Small intestine (tissue), 7 donors: ENCODE results near the gene ATP2B1. TPM values are rescaled to one million over a fixed set of nuclear protein-coding genes. Genes with fewer than 3 reads are reported as not detected.
"Not testable (repeated sequence)": the region's sequence is repeated elsewhere in the genome, so short reads cannot be mapped to it uniquely, and the experiment has no call there.

Experiments used
- DNase-seq, 2 donors: peaks; one replicate each; pipeline versions ENCODE4 v3.0.0 to v3.0.0-alpha.2; 2013
- FAIRE-seq: peaks from 2 replicates; lab custom pipeline; 2012; peaks lifted over from hg19 to GRCh38; lab: Jason Lieb, UNC
- H3K27ac ChIP-seq, 3 donors: one replicate each; pipeline ENCODE4 v1.5.1; 2013; ENCODE audit warnings: low read length in 2 of 3, mild to moderate bottlenecking in 2 of 3, control low read depth in 1 of 3, inconsistent platforms in 1 of 3, low read depth in 1 of 3, moderate library complexity in 1 of 3
- H3K27me3 ChIP-seq, 3 donors: one replicate each; pipeline ENCODE4 v1.6.1; 2013; ENCODE audit warnings: low read length in 3 of 3, inconsistent platforms in 1 of 3; ENCODE audit not compliant: control insufficient read depth in 3 of 3, insufficient read depth in 3 of 3
- H3K36me3 ChIP-seq, 3 donors: one replicate each; pipeline ENCODE4 v1.6.1; 2013; ENCODE audit warnings: low read length in 3 of 3, inconsistent platforms in 1 of 3, low read depth in 1 of 3, mild to moderate bottlenecking in 1 of 3, moderate library complexity in 1 of 3; ENCODE audit not compliant: control insufficient read depth in 3 of 3, insufficient read depth in 2 of 3
- H3K4me1 ChIP-seq, 3 donors: one replicate each; pipeline ENCODE4 v1.6.1; 2013; ENCODE audit warnings: low read length in 2 of 3, inconsistent platforms in 1 of 3, low read depth in 1 of 3, mild to moderate bottlenecking in 1 of 3, moderate library complexity in 1 of 3; ENCODE audit not compliant: control insufficient read depth in 3 of 3, insufficient read depth in 2 of 3
- H3K4me3 ChIP-seq, 3 donors: one replicate each; pipeline ENCODE4 v1.5.1; 2013; ENCODE audit warnings: low read length in 3 of 3, control low read depth in 1 of 3, inconsistent platforms in 1 of 3, low read depth in 1 of 3, mild to moderate bottlenecking in 1 of 3, moderate library complexity in 1 of 3
- H3K9me3 ChIP-seq, 2 donors: one replicate each; pipeline ENCODE4 v1.6.1; 2013; ENCODE audit warnings: low read depth in 1 of 2, low read length in 1 of 2; ENCODE audit not compliant: control insufficient read depth in 2 of 2, insufficient read depth in 1 of 2
- WGBS, 3 donors: extraction: QIAGEN DNeasy Blood & Tissue Kit; methylation state at CpG; one replicate each; pipeline ENCODE4 v1.1.7; 2013; 5-methylcytosine and 5-hydroxymethylcytosine counted together
- polyA plus RNA-seq, 4 donors: library from polyadenylated mRNA; stranded (reverse) in 3 of 4; unstranded in 1 of 4; fragments of 200-250 nt in 3 of 4; fragments of 120-200 nt in 1 of 4; gene quantifications; one replicate each; pipeline versions ENCODE4 v1.2.1 to v1.2.3, GENCODE V29; 2013
- donor health status: healthy with polysubstance abuse.
- donor health status: control.
- donor health status: control.
- donor health status: Bipolar disorder and iron deficiency.
- donor health status: healthy.

The ATP2B1 gene
- polyA plus RNA-seq, 4 donors = 13.2 to 76.2 (median 17.9) TPM

DNA sequence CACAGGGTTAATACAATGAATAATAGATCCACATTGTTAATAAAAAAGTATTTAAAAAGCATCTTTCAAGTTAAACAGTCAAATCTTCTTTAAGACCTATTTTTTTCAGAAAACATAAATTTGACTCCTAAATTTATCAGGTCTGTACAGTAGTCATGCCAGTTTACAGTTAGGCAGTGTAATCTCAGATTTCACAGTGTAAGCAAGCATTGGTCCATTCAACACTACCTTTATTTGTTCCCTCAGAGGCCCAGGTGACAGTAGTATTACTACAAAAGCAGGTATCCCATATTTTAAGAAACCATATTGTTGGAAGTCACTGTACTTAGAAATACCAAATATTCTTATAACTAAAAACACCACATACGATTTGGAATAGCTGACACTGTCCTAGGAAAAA, 6.1 kb downstream of the ATP2B1 start:
- Histone ChIP-seq H3K9me3 (no peaks in the 10 kb centered on the region), H3K27ac (no peak overlapping the region), H3K36me3 (peaks cover 0 to 2% (median 0%) of the 10 kb centered on the region in 3 donors), H3K4me3 (no peak overlapping the region), H3K4me1 (peaks cover 2 to 5% (median 5%) of the 10 kb centered on the region in 3 donors), H3K27me3 (no peaks in the 10 kb centered on the region)
- WGBS, 3 donors = 87 to 95% (median 93%) methylated on average over 1 of the region's 1 CpG
- FAIRE-seq (no peak), DNase-seq (no peak)

GRCh38 chr12:89701606-89702206, 6.9 kb downstream of the ATP2B1 start:
- Histone ChIP-seq H3K36me3 (peaks cover 0 to 2% (median 0%) of the 10 kb centered on the region in 3 donors), H3K27ac (no peak overlapping the region), H3K9me3 (no peaks in the 10 kb centered on the region), H3K27me3 (no peaks in the 10 kb centered on the region), H3K4me1 (peaks cover 2 to 5% (median 5%) of the 10 kb centered on the region in 3 donors), H3K4me3 (no peak overlapping the region)
- WGBS, 3 donors = 95 to 98% (median 95%) methylated on average over 3 of the region's 3 CpGs
- DNase-seq (no peak), FAIRE-seq (no peak)

DNA sequence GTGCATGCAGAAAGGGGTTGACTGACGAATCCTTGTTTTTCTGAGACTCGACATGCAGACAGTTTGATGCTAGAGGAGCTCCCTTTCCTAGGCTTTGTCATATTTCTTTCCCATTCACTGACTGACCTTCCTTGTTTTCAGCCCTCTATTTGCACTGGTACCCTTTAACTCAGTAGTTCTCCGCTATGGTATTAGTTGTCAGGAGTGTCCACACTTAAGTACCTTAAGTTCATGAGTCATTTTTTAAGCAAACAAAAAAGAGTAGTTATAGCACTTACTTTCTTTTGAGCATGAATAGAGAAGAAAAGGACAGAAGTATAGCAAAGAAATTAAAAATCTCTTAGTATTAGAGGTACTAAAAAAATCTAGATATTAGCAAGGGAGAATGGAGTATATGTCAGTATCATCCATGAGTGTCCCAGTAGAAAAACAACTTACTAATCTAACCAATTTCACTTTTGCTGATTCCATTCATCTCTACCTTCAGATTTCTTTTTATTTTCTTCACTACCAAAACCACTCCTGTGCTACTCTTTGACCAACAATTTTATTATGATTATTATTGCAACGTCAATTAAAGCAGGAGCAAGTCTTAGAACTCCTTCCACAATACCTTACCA, 8.3 kb downstream of the ATP2B1 start:
- H3K27ac ChIP-seq = no peak overlapping the region
- FAIRE-seq = no peak
- 84 to 91% (median 86%) methylated on average over 4 of the region's 4 CpGs for WGBS, 3 donors
- peaks cover 2 to 5% (median 5%) of the 10 kb centered on the region in 3 donors for H3K4me1 ChIP-seq
- H3K36me3 ChIP-seq = peaks cover 0 to 2% (median 0%) of the 10 kb centered on the region in 3 donors
- no peaks in the 10 kb centered on the region for H3K27me3 ChIP-seq
- DNase-seq = no peak
- H3K4me3 ChIP-seq = no peak overlapping the region
- no peaks in the 10 kb centered on the region for H3K9me3 ChIP-seq

DNA sequence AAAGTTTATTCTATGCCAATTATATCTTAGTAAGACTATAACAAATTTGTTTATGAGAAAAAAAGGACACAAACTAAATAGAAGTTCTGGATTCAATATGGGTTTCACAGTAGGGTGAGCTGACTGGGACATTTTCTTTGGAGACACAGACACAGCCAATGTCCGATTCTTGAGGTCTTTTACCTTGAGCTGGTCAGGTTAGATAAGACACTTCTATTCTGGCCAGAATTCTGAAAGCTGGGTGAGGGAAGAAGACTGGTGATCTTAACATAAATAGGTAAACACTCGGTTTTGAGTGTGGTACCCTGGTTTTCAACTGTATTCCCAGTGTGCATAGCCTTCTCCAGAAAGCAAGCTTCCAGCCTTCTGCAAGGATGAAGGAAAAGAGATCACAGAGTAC, 10.0 kb downstream of the ATP2B1 start:
- H3K27me3 ChIP-seq = no peaks in the 10 kb centered on the region
- FAIRE-seq (no peak), DNase-seq (no peak)
- peaks cover 0 to 5% (median 0%) of the 10 kb centered on the region in 3 donors for H3K36me3 ChIP-seq
- no peak overlapping the region for H3K27ac ChIP-seq
- 77 to 98% (median 86%) methylated on average over 2 of the region's 2 CpGs for WGBS, 3 donors
- peaks cover 5% of the 10 kb centered on the region in 3 donors for H3K4me1 ChIP-seq
- no peaks in the 10 kb centered on the region for H3K9me3 ChIP-seq
- H3K4me3 ChIP-seq = no peak overlapping the region

GRCh38 chr12:89697728-89698127, 10.9 kb downstream of the ATP2B1 start:
- not testable (repeated sequence) for H3K9me3 ChIP-seq, H3K4me1 ChIP-seq, H3K36me3 ChIP-seq, H3K27me3 ChIP-seq, DNase-seq, H3K4me3 ChIP-seq, H3K27ac ChIP-seq, FAIRE-seq
- 95 to 96% (median 96%) methylated on average over 10 of the region's 10 CpGs for WGBS, 3 donors

- Histone ChIP-seq H3K4me1 (peaks cover 5 to 7% (median 5%) of the 10 kb centered on the region in 3 donors), H3K4me3 (no peak overlapping the region), H3K27ac (no peak overlapping the region), H3K27me3 (no peaks in the 10 kb centered on the region), H3K9me3 (no peaks in the 10 kb centered on the region), H3K36me3 (peaks cover 0 to 5% (median 0%) of the 10 kb centered on the region in 3 donors)
- FAIRE-seq (no peak), DNase-seq (no peak)
Observed at GRCh38 chr12:89697296-89697695, 11.3 kb downstream of the ATP2B1 start.

GRCh38 chr12:89695830-89696229, 12.8 kb downstream of the ATP2B1 start:
- Histone ChIP-seq H3K4me3 (no peak overlapping the region), H3K4me1 (peaks cover 0 to 9% (median 3%) of the 10 kb centered on the region in 3 donors), H3K36me3 (peaks cover 0 to 5% (median 0%) of the 10 kb centered on the region in 3 donors), H3K27me3 (no peaks in the 10 kb centered on the region), H3K9me3 (no peaks in the 10 kb centered on the region), H3K27ac (no peak overlapping the region)
- no peak for FAIRE-seq
- peak in 1 of 2 donors; percentile 20 for DNase-seq
- WGBS, 3 donors = 42 to 70% (median 61%) methylated on average over 1 of the region's 1 CpG

DNA sequence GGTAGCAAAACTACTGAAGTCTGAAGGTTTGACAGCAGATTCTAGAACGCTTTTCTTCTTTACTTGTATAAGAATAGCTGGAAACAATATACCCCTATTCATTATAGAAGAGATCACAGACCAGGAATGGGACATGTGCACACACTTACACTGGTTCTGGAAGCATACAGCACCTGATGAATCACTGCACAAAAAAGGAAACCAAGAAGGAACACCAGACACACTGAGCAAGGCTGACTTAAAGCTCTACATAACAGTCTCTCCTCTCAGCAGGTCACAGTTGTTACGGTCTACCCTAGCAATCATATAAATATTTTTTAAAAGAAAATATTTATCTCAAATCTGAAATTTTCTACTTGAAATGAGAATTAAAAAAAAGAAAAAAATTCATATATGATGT, 13.5 kb downstream of the ATP2B1 start:
- no peak overlapping the region for H3K4me3 ChIP-seq
- H3K36me3 ChIP-seq = peaks cover 0 to 5% (median 0%) of the 10 kb centered on the region in 3 donors
- FAIRE-seq = no peak
- 93 to 98% (median 95%) methylated on average over 2 of the region's 2 CpGs for WGBS, 3 donors
- no peaks in the 10 kb centered on the region for H3K9me3 ChIP-seq
- no peak for DNase-seq
- peaks cover 0 to 9% (median 3%) of the 10 kb centered on the region in 3 donors for H3K4me1 ChIP-seq
- H3K27me3 ChIP-seq = no peaks in the 10 kb centered on the region
- no peak overlapping the region for H3K27ac ChIP-seq
